MM.1S (cell line): Measurements from ENCODE around the gene HADHB.

Experiments
- DNase-seq: peaks from one replicate; pipeline ENCODE4 v3.0.0-alpha.2; 2015
- H2AFZ ChIP-seq: fragments of 300-600 bp; sonication (generic); 2 replicates; pipeline ENCODE4 v1.6.0; 2016; ENCODE audit warnings: antibody characterized with exemption, low read length
- H3F3A ChIP-seq: fragments of 300-600 bp; sonication (generic); 2 replicates; pipeline ENCODE4 v1.6.1; 2016; ENCODE audit warnings: mild to moderate bottlenecking, antibody characterized with exemption, low read length, moderate library complexity, mixed read lengths; ENCODE audit not compliant: insufficient read depth
- H3K27ac ChIP-seq: fragments of 300-600 bp; sonication (generic); 2 replicates; pipeline ENCODE4 v1.5.1; 2016; ENCODE audit warnings: mild to moderate bottlenecking, low read length
- H3K27me3 ChIP-seq: fragments of 300-600 bp; sonication (generic); replicated peaks from 2 replicates; pipeline ENCODE4 v1.6.0; 2016; ENCODE audit warnings: low read length; ENCODE audit not compliant: insufficient read depth
- H3K36me3 ChIP-seq: fragments of 300-600 bp; sonication (generic); replicated peaks from 2 replicates; pipeline ENCODE4 v1.6.1; 2016; ENCODE audit warnings: mild to moderate bottlenecking, low read length, mixed read lengths; ENCODE audit not compliant: insufficient read depth
- H3K4me1 ChIP-seq: fragments of 300-600 bp; sonication (generic); 2 replicates; pipeline ENCODE4 v1.6.1; 2016; ENCODE audit warnings: low read length, mixed read lengths
- H3K4me2 ChIP-seq: fragments of 300-600 bp; sonication (generic); 2 replicates; pipeline ENCODE4 v1.6.0; 2016; ENCODE audit warnings: low read depth, low read length
- H3K4me3 ChIP-seq: fragments of 300-600 bp; sonication (generic); 2 replicates; pipeline ENCODE4 v1.5.1; 2016; ENCODE audit warnings: low read length, mixed read lengths
- H3K79me2 ChIP-seq: fragments of 300-600 bp; sonication (generic); 2 replicates; pipeline ENCODE4 v1.6.1; 2016; ENCODE audit warnings: mixed run types, low read length, mixed read lengths
- H3K9ac ChIP-seq: fragments of 300-600 bp; sonication (generic); 2 replicates; pipeline ENCODE4 v1.6.1; 2016; ENCODE audit warnings: low read length, mixed read lengths
- H3K9me2 ChIP-seq: fragments of 300-600 bp; sonication (generic); replicated peaks from 2 replicates; pipeline ENCODE4 v1.6.1; 2016; ENCODE audit warnings: mild to moderate bottlenecking, low read length, mixed read lengths; ENCODE audit not compliant: insufficient read depth
- H3K9me3 ChIP-seq: fragments of 300-600 bp; sonication (generic); replicated peaks from 2 replicates; pipeline ENCODE4 v1.6.1; 2016; ENCODE audit warnings: mild to moderate bottlenecking, low read length, mixed read lengths; ENCODE audit not compliant: insufficient read depth
- H4K20me1 ChIP-seq: fragments of 300-600 bp; sonication (generic); 2 replicates; pipeline ENCODE4 v1.6.1; 2016; ENCODE audit warnings: mild to moderate bottlenecking, low read length, moderate library complexity, mixed read lengths; ENCODE audit not compliant: insufficient read depth
- CTCF ChIP-seq: fragments of 300-600 bp; sonication (generic); IDR thresholded peaks from 2 replicates; pipeline ENCODE4 v1.5.1; 2016; ENCODE audit warnings: antibody characterized with exemption, low read length, mixed read lengths
- EZH2 ChIP-seq: fragments of 300-600 bp; sonication (generic); optimal IDR thresholded peaks from 2 replicates; pipeline ENCODE3; 2017; ENCODE audit warnings: low read depth, mild to moderate bottlenecking, antibody characterized with exemption, low read length, mixed read lengths
- EZH2phosphoT487 ChIP-seq: fragments of 300-600 bp; sonication (generic); IDR thresholded peaks from 2 replicates; pipeline ENCODE4 v1.6.1; 2018; ENCODE audit warnings: antibody characterized with exemption, low read length

The HADHB gene

DNA sequence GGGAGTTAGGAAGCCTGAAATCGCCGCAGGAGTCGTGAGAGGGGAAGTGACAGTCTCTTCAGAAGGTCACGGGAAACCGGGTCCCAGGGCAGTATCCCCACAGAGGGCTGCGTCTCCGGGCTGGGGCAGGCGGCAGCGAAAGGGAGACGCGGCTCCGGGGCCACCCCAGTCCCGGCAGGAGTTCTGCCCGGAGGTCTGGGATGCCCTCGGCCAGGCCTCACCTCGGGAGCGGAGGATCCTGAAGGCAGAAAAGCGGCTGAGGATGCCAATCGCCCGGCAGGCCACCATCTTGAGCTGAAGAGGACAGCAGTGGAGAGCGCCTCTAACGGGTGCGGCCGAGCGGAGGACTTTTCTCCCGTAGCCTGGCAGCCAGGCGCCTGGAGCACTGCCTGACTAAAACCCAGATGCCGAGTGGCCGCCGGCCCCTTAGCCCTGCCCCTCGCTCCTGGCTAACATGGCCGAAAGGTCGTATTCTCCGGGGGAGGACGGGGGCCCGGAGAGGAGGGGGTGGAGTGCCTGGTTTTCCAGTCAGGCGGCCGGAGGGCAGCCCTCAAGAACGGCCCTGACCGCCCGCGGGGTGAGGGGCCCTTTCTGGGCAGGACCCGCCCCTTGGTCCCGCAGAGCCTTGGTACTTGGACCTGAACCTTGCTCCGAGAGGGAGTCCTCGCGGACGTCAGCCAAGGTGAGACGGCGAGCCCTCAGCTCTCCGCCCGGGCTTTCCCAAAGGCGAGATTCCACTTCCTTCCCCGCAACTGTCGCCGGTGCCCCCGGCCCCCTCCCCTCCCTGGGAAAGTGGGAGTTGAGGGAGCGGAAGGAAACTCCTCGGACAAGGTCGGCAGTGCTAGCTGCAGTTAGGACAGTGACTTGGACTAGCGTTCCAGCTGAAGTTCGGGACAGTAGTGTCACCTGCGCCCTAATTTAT, at the start of gene HADHB, which contains the start of gene HADHA:
Gene HADHB (plus strand): TSS at position 631 of the 922 bp plus-strand sequence. CDS start 9,316 bp downstream, outside the sequence.
Gene HADHA (minus strand): TSS at position 324 of the 922 bp plus-strand sequence. CDS start 36 bp downstream, at position 288.
- peak within 1 kb of the TSS; percentile 94 for H3K27ac ChIP-seq
- H3K4me1 ChIP-seq = peaks cover 25% of the 10 kb centered on the region
- no peaks in the 10 kb centered on the region for H3K27me3 ChIP-seq

GRCh38 chr2:26195040-26195984, 49.4 kb upstream of the HADHB start:
- Histone ChIP-seq H3K4me1 (0 out of 2 replicates have a peak, but pooled peaks cover 6% of the 10 kb centered on the region), H3K79me2 (no peaks in the 10 kb centered on the region), H3K9me3 (no peaks in the 10 kb centered on the region), H3K4me2 (no peak overlapping the region), H3K27ac (no peak overlapping the region), H3K4me3 (no peak overlapping the region), H3K27me3 (no peaks in the 10 kb centered on the region), H3K9ac (no peak overlapping the region), H2AFZ (no peak overlapping the region), H3K36me3 (peaks cover 6% of the 10 kb centered on the region; the same call in 1 of the 2 replicates), H4K20me1 (no peaks in the 10 kb centered on the region), H3F3A (no peaks in the 10 kb centered on the region), H3K9me2 (no peaks in the 10 kb centered on the region)
- no peak for TF ChIP-seq EZH2phosphoT487
- no peak for TF ChIP-seq EZH2
- TF ChIP-seq CTCF = no peak
- no peak for DNase-seq

More for the DNA sequence above, at the start of gene HADHB, which contains the start of gene HADHA:
- peak within 1 kb of the TSS; percentile 95 for H3K9ac ChIP-seq
- H4K20me1 ChIP-seq = no peaks in the 10 kb centered on the region
- no peaks in the 10 kb centered on the region for H3K36me3 ChIP-seq
- no peaks in the 10 kb centered on the region for H3K9me3 ChIP-seq
- TF ChIP-seq CTCF = peak; percentile 23; the same call in 1 of the 2 replicates
- no peak for TF ChIP-seq EZH2
- DNase-seq = peak; percentile 90
- peaks cover 97% of the 10 kb centered on the region for H3K79me2 ChIP-seq
- H3K4me2 ChIP-seq = peak within 1 kb of the TSS; percentile 77
- peaks cover 26% of the 10 kb centered on the region for H3F3A ChIP-seq
- H3K9me2 ChIP-seq = no peaks in the 10 kb centered on the region
- peak within 1 kb of the TSS; percentile 84 for H2AFZ ChIP-seq
- H3K4me3 ChIP-seq = peak within 1 kb of the TSS; percentile 95

- Histone ChIP-seq H3K4me3 (no peak overlapping the region), H3K4me1 (0 out of 2 replicates have a peak, but pooled peaks cover 6% of the 10 kb centered on the region), H3K27me3 (no peaks in the 10 kb centered on the region), H4K20me1 (no peaks in the 10 kb centered on the region), H3F3A (no peaks in the 10 kb centered on the region), H3K9ac (no peak overlapping the region), H3K4me2 (no peak overlapping the region), H3K9me2 (no peaks in the 10 kb centered on the region), H3K27ac (no peak overlapping the region), H3K79me2 (no peaks in the 10 kb centered on the region), H2AFZ (no peak overlapping the region), H3K9me3 (no peaks in the 10 kb centered on the region), H3K36me3 (peaks cover 6% of the 10 kb centered on the region; the same call in 1 of the 2 replicates)
- DNase-seq = peak; percentile 12
- TF ChIP-seq CTCF (no peak), EZH2phosphoT487 (no peak), EZH2 (no peak)
Measured at GRCh38 chr2:26196683-26197418, 47.9 kb upstream of the HADHB start.
